IMR-90 (cell line): ENCODE measurements around the gene AMIGO1. TPM values are rescaled to one million over a fixed set of nuclear protein-coding genes. Genes with fewer than 3 reads are reported as not detected.

ENCODE experiments used
- ATAC-seq: fragments of 200-7000 bp; cut with Tn5 transposase; 2 replicates; pipeline ENCODE4 v1.9.1; 2020; ENCODE audit warnings: low read depth, mild to moderate bottlenecking, moderate library complexity
- BruUV-seq: library from RNA; stranded (reverse); fragments of 400-500 nt; replicated peaks from 2 replicates; lab custom pipeline; 2021; lab: Mats Ljungman, UMichigan
- CTCF ChIA-PET: fragments of 300-600 bp; formaldehyde crosslinking; extraction: SDS; loops from one replicate; lab custom pipeline; 2021; ENCODE audit warnings: antibody characterized with exemption; lab: Yijun Ruan, JAX
- POLR2A ChIA-PET: fragments of 300-600 bp; sonication (Branson Sonifier 250); formaldehyde crosslinking; loops from one replicate; lab custom pipeline; 2022; ENCODE audit warnings: antibody characterized with exemption; ENCODE audit not compliant: unreplicated experiment; lab: Charles Lee
- DNase-seq: peaks from one replicate; pipeline ENCODE4 v3.0.0; 2013
- H2AFZ ChIP-seq: replicated peaks from 2 replicates; pipeline ENCODE3; 2013; ENCODE audit warnings: low read length, mild to moderate bottlenecking; ENCODE audit not compliant: poor library complexity
- H2AK5ac ChIP-seq: 2 replicates; pipeline ENCODE4 v1.6.1; 2013; ENCODE audit warnings: low read depth, low read length, inconsistent platforms
- H2AK9ac ChIP-seq: replicated peaks from 2 replicates; pipeline ENCODE3; 2013; ENCODE audit warnings: mild to moderate bottlenecking, low read depth, low read length, moderate library complexity; ENCODE audit not compliant: poor library complexity
- H2BK120ac ChIP-seq: 2 replicates; pipeline ENCODE4 v1.6.1; 2013; ENCODE audit warnings: low read depth, low read length, inconsistent platforms
- H2BK15ac ChIP-seq: 3 replicates; pipeline ENCODE4 v1.6.1; 2013; ENCODE audit warnings: low read depth, low read length, inconsistent platforms
- H2BK20ac ChIP-seq: 2 replicates; pipeline ENCODE4 v1.6.1; 2013; ENCODE audit warnings: low read depth, mild to moderate bottlenecking, inconsistent platforms, low read length, moderate library complexity
- H2BK5ac ChIP-seq: 2 replicates; pipeline ENCODE4 v1.6.1; 2013; ENCODE audit warnings: mild to moderate bottlenecking, low read depth, low read length, inconsistent platforms; ENCODE audit not compliant: poor library complexity, severe bottlenecking
- H3K14ac ChIP-seq: replicated peaks from 2 replicates; pipeline ENCODE4 v1.6.1; 2013; ENCODE audit warnings: low read depth, low read length, inconsistent platforms
- H3K18ac ChIP-seq: 2 replicates; pipeline ENCODE4 v1.6.1; 2013; ENCODE audit warnings: low read depth, low read length, control low read depth
- H3K23ac ChIP-seq: 2 replicates; pipeline ENCODE4 v1.6.1; 2013; ENCODE audit warnings: low read depth, low read length, inconsistent platforms
- H3K27ac ChIP-seq: 2 replicates; pipeline ENCODE4 v1.5.1; 2013; ENCODE audit warnings: mild to moderate bottlenecking, control low read depth, low read length; ENCODE audit not compliant: insufficient read depth
- H3K27me3 ChIP-seq: 2 replicates; pipeline ENCODE4 v1.6.1; 2013; ENCODE audit warnings: low read length; ENCODE audit not compliant: control insufficient read depth, insufficient read depth
- H3K36me3 ChIP-seq: 2 replicates; pipeline ENCODE4 v1.6.1; 2013; ENCODE audit warnings: low read length, mixed read lengths; ENCODE audit not compliant: control insufficient read depth, insufficient read depth
- H3K4ac ChIP-seq: 2 replicates; pipeline ENCODE4 v1.6.1; 2013; ENCODE audit warnings: low read depth, low read length, inconsistent platforms
- H3K4me1 ChIP-seq: 2 replicates; pipeline ENCODE4 v1.6.1; 2013; ENCODE audit warnings: low read length, mixed read lengths; ENCODE audit not compliant: control insufficient read depth, insufficient read depth
- H3K4me2 ChIP-seq: 2 replicates; pipeline ENCODE4 v1.6.1; 2013; ENCODE audit warnings: low read depth, mild to moderate bottlenecking, control low read depth, low read length, moderate library complexity
- H3K4me3 ChIP-seq: 2 replicates; pipeline ENCODE4 v1.5.1; 2013; ENCODE audit warnings: low read depth, mild to moderate bottlenecking, control low read depth, low read length, moderate library complexity; ENCODE audit not compliant: insufficient read depth
- H3K56ac ChIP-seq: 2 replicates; pipeline ENCODE4 v1.6.1; 2013; ENCODE audit warnings: low read length, inconsistent platforms; ENCODE audit not compliant: insufficient read depth; ENCODE audit errors: extremely low read depth
- H3K79me1 ChIP-seq, 2 experiments: 2 replicates each; pipeline ENCODE4 v1.6.1; 2013; ENCODE audit warnings: low read length in 2 of 2, inconsistent platforms in 1 of 2, low read depth in 1 of 2
- H3K9ac ChIP-seq: 2 replicates; pipeline ENCODE4 v1.6.1; 2013; ENCODE audit warnings: low read depth, low read length, control low read depth
- H3K9me1 ChIP-seq: 2 replicates; pipeline ENCODE4 v1.6.1; 2013; ENCODE audit warnings: low read length, inconsistent platforms; ENCODE audit not compliant: insufficient read depth
- H3K9me3 ChIP-seq: 2 replicates; pipeline ENCODE4 v1.6.1; 2013; ENCODE audit warnings: low read length; ENCODE audit not compliant: control insufficient read depth, insufficient read depth
- H4K20me1 ChIP-seq: 2 replicates; pipeline ENCODE4 v1.6.1; 2013; ENCODE audit warnings: low read length, inconsistent platforms; ENCODE audit not compliant: insufficient read depth
- H4K5ac ChIP-seq: 2 replicates; pipeline ENCODE4 v1.6.1; 2013; ENCODE audit warnings: mild to moderate bottlenecking, low read depth, low read length, control low read depth
- H4K8ac ChIP-seq, 2 experiments: 2 replicates each; pipeline ENCODE4 v1.6.1; 2013; ENCODE audit warnings: low read depth in 2 of 2, low read length in 2 of 2, control low read depth in 1 of 2, inconsistent platforms in 1 of 2
- H4K91ac ChIP-seq: 2 replicates; pipeline ENCODE4 v1.6.1; 2013; ENCODE audit warnings: low read depth, low read length, inconsistent platforms; ENCODE audit not compliant: insufficient read depth
- BHLHE40 ChIP-seq: fragments of 150-350 bp; IDR thresholded peaks from 2 replicates; pipeline ENCODE4 v1.6.1; 2016; ENCODE audit warnings: mild to moderate bottlenecking, low read depth, low read length
- CEBPB ChIP-seq: IDR thresholded peaks from 2 replicates; pipeline ENCODE4 v1.6.1; 2012; ENCODE audit warnings: low read depth, low read length, improper control_type of control experiment
- CHD1 ChIP-seq: IDR thresholded peaks from 2 replicates; pipeline ENCODE4 v1.6.1; 2012; ENCODE audit warnings: low read depth, low read length, improper control_type of control experiment
- ELK1 ChIP-seq: fragments of 150-350 bp; IDR thresholded peaks from 2 replicates; pipeline ENCODE4 v1.6.1; 2016; ENCODE audit warnings: low read depth, mild to moderate bottlenecking, low read length, moderate library complexity, borderline replicate concordance
- FOS ChIP-seq: fragments of 150-350 bp; IDR thresholded peaks from 2 replicates; pipeline ENCODE4 v1.6.1; 2016; ENCODE audit warnings: low read depth, low read length
- MAZ ChIP-seq: IDR thresholded peaks from 2 replicates; pipeline ENCODE4 v1.6.1; 2012; ENCODE audit warnings: low read depth, mild to moderate bottlenecking, low read length, improper control_type of control experiment, moderate library complexity, borderline replicate concordance
- POLR2A ChIP-seq: IDR thresholded peaks from 2 replicates; pipeline ENCODE4 v1.6.1; 2012; ENCODE audit warnings: mild to moderate bottlenecking, low read depth, low read length
- RAD21 ChIP-seq: IDR thresholded peaks from 2 replicates; pipeline ENCODE4 v1.6.1; 2012; ENCODE audit warnings: low read length, improper control_type of control experiment
- RCOR1 ChIP-seq: IDR thresholded peaks from 2 replicates; pipeline ENCODE4 v1.6.1; 2012; ENCODE audit warnings: mild to moderate bottlenecking, low read length, improper control_type of control experiment; ENCODE audit not compliant: insufficient replicate concordance
- SMC3 ChIP-seq: fragments of 150-350 bp; IDR thresholded peaks from 2 replicates; pipeline ENCODE4 v1.6.1; 2016; ENCODE audit warnings: low read depth, mild to moderate bottlenecking, antibody characterized with exemption, low read length, moderate library complexity
- USF2 ChIP-seq: fragments of 150-350 bp; IDR thresholded peaks from 2 replicates; pipeline ENCODE4 v1.6.1; 2017; ENCODE audit warnings: mild to moderate bottlenecking, antibody characterized with exemption, low read length, low read depth
- WGBS, 2 experiments: methylation state at CpG; one replicate each; pipeline versions ENCODE4 v1.1.5 to v1.1.7; 2013; ENCODE audit warnings: missing lambda C conversion rate in 2 of 2; ENCODE audit not compliant: insufficient read length in 1 of 2; ENCODE audit errors: extremely low coverage in 2 of 2; 5-methylcytosine and 5-hydroxymethylcytosine counted together
- dilution Hi-C: fragments of 300-500 bp; cut with HindIII; formaldehyde crosslinking; loops from one replicate; pipeline ENCODE4 v1.14.3; 2018; ENCODE audit warnings: low sequenced_read_pairs; ENCODE audit not compliant: unreplicated experiment
- in situ Hi-C: fragments of 300-500 bp; cut with MboI; formaldehyde crosslinking; loops from 3 replicates; pipeline ENCODE4 v1.14.3; 2019; ENCODE audit warnings: low sequenced_read_pairs, inconsistent platforms, mixed read lengths
- intact Hi-C: fragments of 100-400 bp; cut with micrococcal nuclease; formaldehyde crosslinking; loops from 2 replicates; pipeline ENCODE4 v1.10.0; 2022
- polyA plus RNA-seq, 3 experiments: library from polyadenylated mRNA; depleted of rRNA; stranded (reverse); fragments of >200 nt; gene quantifications; 2 replicates each; pipeline ENCODE4 v1.2.3, GENCODE V29; 2012; ENCODE audit warnings: low replicate concordance in 1 of 3
- total RNA-seq: library from RNA; depleted of rRNA; stranded (reverse); fragments of >200 nt; gene quantifications from 2 replicates; pipeline ENCODE4 v1.2.3, GENCODE V29; 2012

AMIGO1 gene
- total and polyA plus RNA-seq, 2 of the 4 experiments (the other 2 are of a cell fraction): 1.5 to 1.6 TPM

- Histone ChIP-seq H3K27me3 (peaks cover 67% of the 10 kb centered on the region), H3K56ac (no peak overlapping the region), H3K9ac (no peak overlapping the region), H2BK5ac (no peak overlapping the region), H4K20me1 (no peaks in the 10 kb centered on the region), H4K8ac (no peak overlapping the region), H3K36me3 (no peaks in the 10 kb centered on the region), H2BK120ac (no peak overlapping the region), H2AK5ac (no peak overlapping the region), H3K9me1 (no peaks in the 10 kb centered on the region), H3K79me1 (no peaks in the 10 kb centered on the region), H4K5ac (no peak overlapping the region), H4K91ac (no peak overlapping the region), H3K27ac (no peak overlapping the region), H3K14ac (no peak overlapping the region), H2AFZ (peak overlapping the region; percentile 59), H3K23ac (no peak overlapping the region), H3K18ac (no peak overlapping the region), H3K4me2 (no peak overlapping the region), H2BK20ac (no peak overlapping the region), H3K9me3 (no peaks in the 10 kb centered on the region), H3K4ac (no peak overlapping the region), H3K4me3 (no peak overlapping the region), H2AK9ac (no peak overlapping the region), H2BK15ac (no peak overlapping the region), H3K4me1 (no peaks in the 10 kb centered on the region)
- ChIA-PET CTCF (no interaction called here), POLR2A (no interaction called here)
- intact Hi-C loops: no loop called here
- TF ChIP-seq ELK1 (no peak), FOS (no peak), CEBPB (no peak), RAD21 (no peak), USF2 (no peak), RCOR1 (no peak), POLR2A (no peak), MAZ (no peak), CHD1 (no peak), BHLHE40 (no peak), SMC3 (no peak)
- dilution Hi-C loops: no loop called here
- in situ Hi-C loops: no loop called here
- DNase-seq (no peak), ATAC-seq (no peak)
- 9% methylated on average over 5 of the region's 23 CpGs; no CpG with 5 or more reads in 1 of the 2 experiments for WGBS, 2 experiments
- BruUV-seq: no TSS peak
These were observed 42.2 kb downstream of the AMIGO1 start for GRCh38 chr1:109467301-109467777.
